PC-9 (cell line): ENCODE data around the gene DYNC1I2. TPM values are rescaled to one million over a fixed set of nuclear protein-coding genes. Genes with fewer than 3 reads are reported as not detected.
A peak's percentile ranks its signal among the peaks of the same experiment; 100 is the strongest.

Source experiments
- BruUV-seq: library from RNA; stranded (reverse); fragments of 400-500 nt; replicated peaks from 2 replicates; lab custom pipeline; 2021; lab: Mats Ljungman, UMichigan
- CTCF ChIA-PET: fragments of 300-600 bp; sonication (Branson Sonifier 250); formaldehyde crosslinking; loops from one replicate; lab custom pipeline; 2022; ENCODE audit warnings: antibody characterized with exemption; lab: Charles Lee
- POLR2A ChIA-PET: fragments of 300-600 bp; sonication (Branson Sonifier 250); formaldehyde crosslinking; loops from one replicate; lab custom pipeline; 2022; ENCODE audit warnings: antibody characterized with exemption; ENCODE audit not compliant: unreplicated experiment; lab: Charles Lee
- DNase-seq, 2 experiments: peaks; one replicate each; pipeline versions ENCODE4 v3.0.0 to v3.0.0-alpha.2; 2015 to 2022; ENCODE audit warnings: mixed read lengths in 1 of 2
- H2AFZ ChIP-seq: fragments of 200-600 bp; sonication (generic); 2 replicates; pipeline ENCODE4 v1.8.1; 2017; ENCODE audit warnings: antibody characterized with exemption
- H3F3A ChIP-seq: fragments of 200-600 bp; sonication (generic); 2 replicates; pipeline ENCODE4 v1.8.1; 2017; ENCODE audit warnings: antibody characterized with exemption, mild to moderate bottlenecking, low read depth; ENCODE audit not compliant: insufficient read depth
- H3K27ac ChIP-seq: fragments of 200-600 bp; sonication (generic); 2 replicates; pipeline ENCODE4 v1.6.1; 2016; ENCODE audit warnings: mixed run types
- H3K27me3 ChIP-seq: fragments of 200-600 bp; sonication (generic); 2 replicates; pipeline ENCODE4 v1.6.1; 2016; ENCODE audit warnings: low read depth, mixed run types; ENCODE audit not compliant: insufficient read depth
- H3K36me3 ChIP-seq: fragments of 200-600 bp; sonication (generic); 2 replicates; pipeline ENCODE4 v1.6.1; 2016; ENCODE audit warnings: low read depth, mixed run types
- H3K4me1 ChIP-seq: fragments of 200-600 bp; sonication (generic); replicated peaks from 2 replicates; pipeline ENCODE4 v1.6.1; 2016; ENCODE audit warnings: mixed run types; ENCODE audit not compliant: insufficient read depth
- H3K4me2 ChIP-seq: fragments of 200-600 bp; sonication (generic); 2 replicates; pipeline ENCODE4 v1.6.1; 2017; ENCODE audit warnings: mixed run types
- H3K4me3 ChIP-seq: fragments of 200-600 bp; sonication (generic); 2 replicates; pipeline ENCODE4 v1.6.1; 2016; ENCODE audit warnings: mixed run types
- H3K79me2 ChIP-seq: fragments of 200-600 bp; sonication (generic); 2 replicates; pipeline ENCODE4 v1.6.1; 2017; ENCODE audit warnings: low read depth, mixed run types
- H3K9me2 ChIP-seq: fragments of 200-600 bp; sonication (generic); 2 replicates; pipeline ENCODE4 v1.8.1; 2017; ENCODE audit warnings: mild to moderate bottlenecking; ENCODE audit not compliant: insufficient read depth
- H3K9me3 ChIP-seq: fragments of 200-600 bp; sonication (generic); 2 replicates; pipeline ENCODE4 v1.8.1; 2016; ENCODE audit warnings: low read depth; ENCODE audit not compliant: insufficient read depth
- H4K20me1 ChIP-seq: fragments of 200-600 bp; sonication (generic); 2 replicates; pipeline ENCODE4 v1.8.1; 2017; ENCODE audit not compliant: insufficient read depth
- EZH2 ChIP-seq: fragments of 200-600 bp; sonication (generic); IDR thresholded peaks from 2 replicates; pipeline ENCODE4 v1.8.0; 2017; ENCODE audit warnings: antibody characterized with exemption, low read depth
- intact Hi-C: fragments of 100-400 bp; cut with micrococcal nuclease; formaldehyde crosslinking; loops from one replicate; pipeline ENCODE4 v1.10.0; 2022; ENCODE audit not compliant: unreplicated experiment
- total RNA-seq: library from RNA; stranded (reverse); gene quantifications from 2 replicates; pipeline ENCODE4 v1.2.3, GENCODE V29; 2021
- TF ChIP-seq, protein P1 (sequence below): fragments of 200-600 bp; sonication (generic); conservative IDR thresholded peaks from 2 replicates; pipeline ENCODE4 v1.6.1; 2017; ENCODE audit warnings: mixed run types, antibody characterized with exemption, mild to moderate bottlenecking, moderate library complexity

The DYNC1I2 gene
- total RNA-seq, 1 experiment from 2014 or later = 151 TPM

- intact Hi-C loops = no loop called here
- Histone ChIP-seq H3K9me3 (no peaks in the 10 kb centered on the region), H3K27ac (no peak overlapping the region), H2AFZ (no peak overlapping the region), H3K9me2 (no peaks in the 10 kb centered on the region), H4K20me1 (no peaks in the 10 kb centered on the region), H3K4me3 (no peak overlapping the region), H3K36me3 (0 out of 2 replicates have a peak, but pooled peaks cover 19% of the 10 kb centered on the region), H3K4me1 (no peaks in the 10 kb centered on the region), H3K4me2 (no peak overlapping the region), H3K27me3 (no peaks in the 10 kb centered on the region), H3F3A (no peaks in the 10 kb centered on the region), H3K79me2 (no peaks in the 10 kb centered on the region)
- ChIA-PET CTCF (no interaction called here), POLR2A (interaction anchor here (0.6 kb wide), 1 partner anchor 33 kb away, joined by 4 read pairs; no protein-coding TSS in a partner anchor)
- no TSS peak for BruUV-seq
- TF ChIP-seq, protein P1, sequence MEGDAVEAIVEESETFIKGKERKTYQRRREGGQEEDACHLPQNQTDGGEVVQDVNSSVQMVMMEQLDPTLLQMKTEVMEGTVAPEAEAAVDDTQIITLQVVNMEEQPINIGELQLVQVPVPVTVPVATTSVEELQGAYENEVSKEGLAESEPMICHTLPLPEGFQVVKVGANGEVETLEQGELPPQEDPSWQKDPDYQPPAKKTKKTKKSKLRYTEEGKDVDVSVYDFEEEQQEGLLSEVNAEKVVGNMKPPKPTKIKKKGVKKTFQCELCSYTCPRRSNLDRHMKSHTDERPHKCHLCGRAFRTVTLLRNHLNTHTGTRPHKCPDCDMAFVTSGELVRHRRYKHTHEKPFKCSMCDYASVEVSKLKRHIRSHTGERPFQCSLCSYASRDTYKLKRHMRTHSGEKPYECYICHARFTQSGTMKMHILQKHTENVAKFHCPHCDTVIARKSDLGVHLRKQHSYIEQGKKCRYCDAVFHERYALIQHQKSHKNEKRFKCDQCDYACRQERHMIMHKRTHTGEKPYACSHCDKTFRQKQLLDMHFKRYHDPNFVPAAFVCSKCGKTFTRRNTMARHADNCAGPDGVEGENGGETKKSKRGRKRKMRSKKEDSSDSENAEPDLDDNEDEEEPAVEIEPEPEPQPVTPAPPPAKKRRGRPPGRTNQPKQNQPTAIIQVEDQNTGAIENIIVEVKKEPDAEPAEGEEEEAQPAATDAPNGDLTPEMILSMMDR = no peak
- no peak for TF ChIP-seq EZH2
- DNase-seq = peak in 1 of 2 experiments; percentile 37
These were observed 104.1 kb downstream of the DYNC1I2 start for GRCh38 chr2:171791361-171791760.

- no peaks in the 10 kb centered on the region for H4K20me1 ChIP-seq
- no peaks in the 10 kb centered on the region for H3F3A ChIP-seq
- no peaks in the 10 kb centered on the region for H3K9me2 ChIP-seq
- BruUV-seq = no TSS peak
- H2AFZ ChIP-seq = no peak overlapping the region
- DNase-seq = no peak
- H3K4me1 ChIP-seq = no peaks in the 10 kb centered on the region
- no peak overlapping the region for H3K27ac ChIP-seq
- H3K4me2 ChIP-seq = no peak overlapping the region
- TF ChIP-seq EZH2 = no peak
- TF ChIP-seq, protein P1 = no peak
- H3K9me3 ChIP-seq = no peaks in the 10 kb centered on the region
- intact Hi-C loops = no loop called here
- 0 out of 2 replicates have a peak, but pooled peaks cover 13% of the 10 kb centered on the region for H3K36me3 ChIP-seq
- ChIA-PET CTCF (no interaction called here), POLR2A (interaction anchor here (0.6 kb wide), 1 partner anchor 34 kb away, joined by 4 read pairs; no protein-coding TSS in a partner anchor)
- H3K27me3 ChIP-seq = no peaks in the 10 kb centered on the region
- H3K4me3 ChIP-seq = no peak overlapping the region
- no peaks in the 10 kb centered on the region for H3K79me2 ChIP-seq
These were observed 104.9 kb downstream of the DYNC1I2 start for GRCh38 chr2:171792157-171792556.

DNA sequence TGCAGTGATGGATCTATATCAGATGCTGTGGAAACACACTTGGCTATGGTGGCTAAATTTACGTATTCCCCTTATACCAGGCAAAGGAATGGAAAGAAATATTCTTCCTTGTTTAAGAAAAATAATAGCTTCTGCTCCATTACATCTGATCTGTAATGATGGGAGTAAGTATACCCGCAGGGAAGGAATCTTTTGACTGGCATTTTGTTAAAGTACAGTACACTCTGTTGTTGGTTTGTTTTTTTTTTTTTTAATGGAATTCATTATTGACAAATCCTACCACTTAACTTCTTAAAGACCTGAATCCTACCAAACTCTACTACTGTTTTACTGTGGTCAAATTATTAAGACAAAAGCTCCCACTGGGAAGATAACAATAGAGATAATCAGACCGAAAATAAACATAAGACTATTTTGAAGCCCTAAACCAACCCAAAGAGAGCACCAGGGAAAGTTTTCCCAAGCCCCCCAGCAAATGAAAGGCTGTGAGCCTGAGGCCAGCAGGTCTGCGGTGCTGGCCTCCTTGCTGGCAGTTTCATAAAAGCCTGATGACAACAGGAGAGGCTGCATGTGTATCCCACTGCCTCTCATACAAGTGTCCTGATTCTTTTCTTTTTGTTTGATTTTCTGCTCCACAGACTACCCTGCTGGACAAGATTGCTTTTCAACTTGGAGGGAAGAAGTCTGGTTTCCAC, 105.8 kb downstream of the DYNC1I2 start:
- Histone ChIP-seq H3K36me3 (0 out of 2 replicates have a peak, but pooled peaks cover 10% of the 10 kb centered on the region), H3K9me3 (no peaks in the 10 kb centered on the region), H3K9me2 (no peaks in the 10 kb centered on the region), H3K27me3 (no peaks in the 10 kb centered on the region), H3K4me2 (no peak overlapping the region), H3K27ac (no peak overlapping the region), H3K4me1 (peaks cover 4% of the 10 kb centered on the region), H4K20me1 (no peaks in the 10 kb centered on the region), H3F3A (no peaks in the 10 kb centered on the region), H3K79me2 (no peaks in the 10 kb centered on the region), H3K4me3 (no peak overlapping the region), H2AFZ (no peak overlapping the region)
- POLR2A ChIA-PET = interaction anchor here (0.7 kb wide), 1 partner anchor 22 kb away, joined by 3 read pairs; no protein-coding TSS in a partner anchor
- no TSS peak for BruUV-seq
- DNase-seq = no peak
- CTCF ChIA-PET = interaction anchor here (0.7 kb wide), 1 partner anchor 691 kb away, joined by 3 read pairs; no protein-coding TSS in a partner anchor
- TF ChIP-seq, protein P1 = no peak
- no peak for TF ChIP-seq EZH2
- intact Hi-C loops = no loop called here
